ENCODE results near the gene BHMT. TPM values are rescaled to one million over a fixed set of nuclear protein-coding genes. Genes with fewer than 3 reads are reported as not detected.

BHMT gene
- total and polyA plus RNA-seq, 2 of the 4 experiments (the other 2 are of a cell fraction), result not detected

DNA sequence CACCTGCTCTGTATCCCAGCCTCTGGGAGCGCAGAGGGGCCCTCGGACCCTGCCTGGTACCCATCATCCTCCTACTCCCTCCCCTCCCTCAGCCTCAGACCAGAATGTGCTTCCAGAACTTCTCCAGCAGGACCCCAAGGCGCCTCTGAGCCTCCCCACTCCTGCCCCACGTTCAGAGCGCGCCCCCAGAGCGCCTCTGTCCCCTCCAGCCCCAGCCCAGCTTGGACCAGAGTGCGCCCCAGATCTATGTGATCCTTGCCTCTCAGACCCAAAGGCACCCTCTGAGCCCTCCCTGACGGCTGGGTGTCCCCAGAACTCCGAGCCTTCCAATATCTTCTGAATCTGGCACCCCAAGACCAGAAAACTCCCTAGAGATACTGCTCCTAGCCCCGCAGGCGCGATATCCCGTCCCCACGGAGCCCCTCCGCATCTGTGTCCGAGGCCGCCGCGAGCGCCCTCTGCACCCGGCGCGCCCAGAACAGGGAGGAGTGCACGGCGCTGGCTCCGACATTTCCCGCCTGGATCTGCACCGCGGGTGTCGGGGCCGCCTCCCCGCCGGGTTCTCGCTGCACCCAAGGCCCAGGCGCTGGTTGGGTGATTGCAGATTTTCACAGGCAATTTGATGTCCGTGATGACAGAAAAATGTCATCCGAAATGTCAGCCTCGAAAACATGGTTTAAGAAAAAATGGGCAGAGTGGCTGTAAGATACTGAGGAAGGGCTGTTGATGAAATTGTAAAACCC lies 522 bp downstream of the BHMT start:
- Histone ChIP-seq H3K27me3 (ENCODE audit: control insufficient read depth, insufficient read depth, low read length) (peaks cover 57% of the 10 kb centered on the region), H4K20me1 (ENCODE audit: insufficient read depth, low read length) (no peaks in the 10 kb centered on the region), H3K9me3 (ENCODE audit: control insufficient read depth, insufficient read depth, low read length) (no peaks in the 10 kb centered on the region), H3K79me1 (ENCODE audit: low read depth in 1 of 2, low read length in 2 of 2) (no peaks in the 10 kb centered on the region), H3K23ac (ENCODE audit: low read depth, low read length) (no peak overlapping the region), H3K27ac (ENCODE audit: insufficient read depth, low read length) (no peak overlapping the region), H2BK20ac (ENCODE audit: low read depth, low read length) (no peak overlapping the region), H3K9ac (ENCODE audit: low read depth, low read length) (no peak overlapping the region), H3K4me1 (ENCODE audit: control insufficient read depth, insufficient read depth, low read length) (no peaks in the 10 kb centered on the region), H2AFZ (replicated peaks; ENCODE audit: low read length, poor library complexity) (peak overlapping the region; percentile 2), H3K4me2 (ENCODE audit: low read depth, low read length) (no peak overlapping the region; the same call in 1 of the 2 replicates), H3K9me1 (ENCODE audit: insufficient read depth, low read length) (no peaks in the 10 kb centered on the region), H4K8ac (ENCODE audit: low read depth in 2 of 2, low read length in 2 of 2) (no peak overlapping the region), H3K14ac (replicated peaks; ENCODE audit: low read depth, low read length) (no peak overlapping the region), H2AK9ac (replicated peaks; ENCODE audit: low read depth, low read length, poor library complexity) (no peak overlapping the region), H4K5ac (ENCODE audit: low read depth, low read length) (no peak overlapping the region), H4K91ac (ENCODE audit: insufficient read depth, low read depth, low read length) (no peak overlapping the region), H3K18ac (ENCODE audit: low read depth, low read length) (no peak overlapping the region), H2BK15ac (ENCODE audit: low read depth, low read length) (no peak overlapping the region), H2BK120ac (ENCODE audit: low read depth, low read length) (no peak overlapping the region), H3K36me3 (ENCODE audit: control insufficient read depth, insufficient read depth, low read length) (no peaks in the 10 kb centered on the region), H2AK5ac (ENCODE audit: low read depth, low read length) (no peak overlapping the region), H3K56ac (ENCODE audit: extremely low read depth, insufficient read depth, low read length) (no peak overlapping the region), H3K4me3 (ENCODE audit: insufficient read depth, low read depth, low read length) (no peak overlapping the region), H3K4ac (ENCODE audit: low read depth, low read length) (no peak overlapping the region), H2BK5ac (ENCODE audit: low read depth, low read length, poor library complexity, severe bottlenecking) (no peak overlapping the region)
- in situ Hi-C loops (cut with MboI; ENCODE audit: low sequenced_read_pairs), result no loop called here
- ATAC-seq (ENCODE audit: low read depth), result peak; percentile 35
- ChIA-PET CTCF (no interaction called here), POLR2A (ENCODE audit: unreplicated experiment) (no interaction called here)
- 9% methylated on average over 8 of the region's 39 CpGs; no CpG with 5 or more reads in 1 of the 2 experiments for WGBS, 2 experiments (ENCODE audit: extremely low coverage in 2 of 2, insufficient read length in 1 of 2)
- no peak for DNase-seq
- intact Hi-C loops (cut with micrococcal nuclease), result loop anchor here (5.0 kb wide), 1 partner anchor 70 kb away; no protein-coding TSS in a partner anchor
- no TSS peak for BruUV-seq (replicated peaks)
- dilution Hi-C loops (cut with HindIII; ENCODE audit: low sequenced_read_pairs, unreplicated experiment), result no loop called here
- TF ChIP-seq FOS (IDR thresholded peaks at IDR 0.05; ENCODE audit: low read depth, low read length), result no peak
- TF ChIP-seq, protein P1, sequence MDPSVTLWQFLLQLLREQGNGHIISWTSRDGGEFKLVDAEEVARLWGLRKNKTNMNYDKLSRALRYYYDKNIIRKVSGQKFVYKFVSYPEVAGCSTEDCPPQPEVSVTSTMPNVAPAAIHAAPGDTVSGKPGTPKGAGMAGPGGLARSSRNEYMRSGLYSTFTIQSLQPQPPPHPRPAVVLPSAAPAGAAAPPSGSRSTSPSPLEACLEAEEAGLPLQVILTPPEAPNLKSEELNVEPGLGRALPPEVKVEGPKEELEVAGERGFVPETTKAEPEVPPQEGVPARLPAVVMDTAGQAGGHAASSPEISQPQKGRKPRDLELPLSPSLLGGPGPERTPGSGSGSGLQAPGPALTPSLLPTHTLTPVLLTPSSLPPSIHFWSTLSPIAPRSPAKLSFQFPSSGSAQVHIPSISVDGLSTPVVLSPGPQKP (IDR thresholded peaks at IDR 0.05; ENCODE audit: borderline replicate concordance, low read depth, low read length), result no peak
- no peak for TF ChIP-seq MAFK (IDR thresholded peaks at IDR 0.05; ENCODE audit: low read depth, low read length)
- TF ChIP-seq CHD1 (IDR thresholded peaks at IDR 0.05; ENCODE audit: low read depth, low read length), result no peak
- no peak for TF ChIP-seq CEBPB (IDR thresholded peaks at IDR 0.05; ENCODE audit: low read depth, low read length)
- no peak for TF ChIP-seq SMC3 (IDR thresholded peaks at IDR 0.05; ENCODE audit: low read depth, low read length)
- TF ChIP-seq RAD21 (IDR thresholded peaks at IDR 0.05; ENCODE audit: low read length), result no peak
- TF ChIP-seq MAZ (IDR thresholded peaks at IDR 0.05; ENCODE audit: borderline replicate concordance, low read depth, low read length), result no peak
- no peak for TF ChIP-seq POLR2A (IDR thresholded peaks at IDR 0.05; ENCODE audit: low read depth, low read length)
- no peak for TF ChIP-seq MXI1 (IDR thresholded peaks at IDR 0.05; ENCODE audit: borderline replicate concordance, low read depth, low read length)
- TF ChIP-seq, protein P2, sequence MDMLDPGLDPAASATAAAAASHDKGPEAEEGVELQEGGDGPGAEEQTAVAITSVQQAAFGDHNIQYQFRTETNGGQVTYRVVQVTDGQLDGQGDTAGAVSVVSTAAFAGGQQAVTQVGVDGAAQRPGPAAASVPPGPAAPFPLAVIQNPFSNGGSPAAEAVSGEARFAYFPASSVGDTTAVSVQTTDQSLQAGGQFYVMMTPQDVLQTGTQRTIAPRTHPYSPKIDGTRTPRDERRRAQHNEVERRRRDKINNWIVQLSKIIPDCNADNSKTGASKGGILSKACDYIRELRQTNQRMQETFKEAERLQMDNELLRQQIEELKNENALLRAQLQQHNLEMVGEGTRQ (IDR thresholded peaks at IDR 0.05; ENCODE audit: low read depth, low read length), result no peak
- TF ChIP-seq BHLHE40 (IDR thresholded peaks at IDR 0.05; ENCODE audit: low read depth, low read length), result no peak
- TF ChIP-seq, protein P3, sequence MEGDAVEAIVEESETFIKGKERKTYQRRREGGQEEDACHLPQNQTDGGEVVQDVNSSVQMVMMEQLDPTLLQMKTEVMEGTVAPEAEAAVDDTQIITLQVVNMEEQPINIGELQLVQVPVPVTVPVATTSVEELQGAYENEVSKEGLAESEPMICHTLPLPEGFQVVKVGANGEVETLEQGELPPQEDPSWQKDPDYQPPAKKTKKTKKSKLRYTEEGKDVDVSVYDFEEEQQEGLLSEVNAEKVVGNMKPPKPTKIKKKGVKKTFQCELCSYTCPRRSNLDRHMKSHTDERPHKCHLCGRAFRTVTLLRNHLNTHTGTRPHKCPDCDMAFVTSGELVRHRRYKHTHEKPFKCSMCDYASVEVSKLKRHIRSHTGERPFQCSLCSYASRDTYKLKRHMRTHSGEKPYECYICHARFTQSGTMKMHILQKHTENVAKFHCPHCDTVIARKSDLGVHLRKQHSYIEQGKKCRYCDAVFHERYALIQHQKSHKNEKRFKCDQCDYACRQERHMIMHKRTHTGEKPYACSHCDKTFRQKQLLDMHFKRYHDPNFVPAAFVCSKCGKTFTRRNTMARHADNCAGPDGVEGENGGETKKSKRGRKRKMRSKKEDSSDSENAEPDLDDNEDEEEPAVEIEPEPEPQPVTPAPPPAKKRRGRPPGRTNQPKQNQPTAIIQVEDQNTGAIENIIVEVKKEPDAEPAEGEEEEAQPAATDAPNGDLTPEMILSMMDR (conservative IDR thresholded peaks at IDR 0.05; ENCODE audit: low read depth, low read length), result no peak
- no peak for TF ChIP-seq RCOR1 (IDR thresholded peaks at IDR 0.05; ENCODE audit: insufficient replicate concordance, low read length)
- no peak for TF ChIP-seq NFE2L2 (IDR thresholded peaks at IDR 0.05; ENCODE audit: low read depth, low read length)
- no peak for TF ChIP-seq RFX5 (IDR thresholded peaks at IDR 0.05; ENCODE audit: low read depth, low read length)

Data from IMR-90 (cell line).